Spinal cord (tissue), 10 donors: Measurements from ENCODE around the gene CD52. TPM values are rescaled to one million over a fixed set of nuclear protein-coding genes. Genes with fewer than 3 reads are reported as not detected.
"Not testable (repeated sequence)": the region's sequence is repeated elsewhere in the genome, so short reads cannot be mapped to it uniquely, and the experiment has no call there.

Experiments used
- DNase-seq, 6 donors: peaks; one replicate each; pipeline versions ENCODE4 v3.0.0 to v3.0.0-alpha.2; 2013 to 2015; ENCODE audit warnings: low spot score in 6 of 6, low read depth in 4 of 6
- H3K27ac ChIP-seq: one replicate; pipeline ENCODE4 v1.5.1; 2013; ENCODE audit warnings: low read depth, low read length, control low read depth
- H3K27me3 ChIP-seq: one replicate; pipeline ENCODE4 v1.6.1; 2013; ENCODE audit warnings: low read length; ENCODE audit not compliant: control insufficient read depth, insufficient read depth
- H3K36me3 ChIP-seq: one replicate; pipeline ENCODE4 v1.6.1; 2013; ENCODE audit warnings: low read length; ENCODE audit not compliant: control insufficient read depth, insufficient read depth
- H3K4me1 ChIP-seq: one replicate; pipeline ENCODE4 v1.6.1; 2013; ENCODE audit warnings: low read length; ENCODE audit not compliant: control insufficient read depth, insufficient read depth
- H3K4me3 ChIP-seq: one replicate; pipeline ENCODE4 v1.5.1; 2013; ENCODE audit warnings: low read depth, low read length, control low read depth
- H3K9me3 ChIP-seq: one replicate; pipeline ENCODE4 v1.6.1; 2013; ENCODE audit warnings: low read length; ENCODE audit not compliant: control insufficient read depth, insufficient read depth
- WGBS: methylation state at CpG from one replicate; pipeline ENCODE4 v1.1.5; 2013; ENCODE audit warnings: missing lambda C conversion rate; ENCODE audit not compliant: insufficient coverage; 5-methylcytosine and 5-hydroxymethylcytosine counted together
- polyA plus RNA-seq, 2 donors: library from polyadenylated mRNA; unstranded; fragments of 120-200 nt; gene quantifications; one replicate each; pipeline ENCODE4 v1.2.1, GENCODE V29; 2013; ENCODE audit not compliant: insufficient read length in 2 of 2
- total RNA-seq, 2 donors: library from RNA; depleted of rRNA in 1 of 2; stranded (reverse); fragments of 120-200 nt in 1 of 2; fragments of >200 nt in 1 of 2; gene quantifications; one replicate each; pipeline versions ENCODE4 v1.2.3 to v1.2.4, GENCODE V29; 2013 to 2014
- donor health status: healthy.

Gene CD52
- total and polyA plus RNA-seq, 4 donors, result 0.57 to 1.4 (median 1.2) TPM

- Histone ChIP-seq H3K36me3 (no peaks in the 10 kb centered on the region), H3K4me1 (no peaks in the 10 kb centered on the region), H3K27me3 (peaks cover 2% of the 10 kb centered on the region), H3K4me3 (no peak overlapping the region), H3K9me3 (no peaks in the 10 kb centered on the region), H3K27ac (no peak overlapping the region)
- DNase-seq, result no peak
- 80% methylated on average over 8 of the region's 8 CpGs for whole genome bisulfite sequencing
These were observed 10.8 kb downstream of the CD52 start for GRCh38 chr1:26328597-26328996.

- not testable (repeated sequence) for H3K4me3 ChIP-seq, H3K9me3 ChIP-seq, DNase-seq, H3K4me1 ChIP-seq, H3K36me3 ChIP-seq, H3K27ac ChIP-seq, H3K27me3 ChIP-seq
- no CpG with 5 or more reads among the region's 4 CpGs for WGBS
These were observed 11.6 kb downstream of the CD52 start for GRCh38 chr1:26329380-26329779.

GRCh38 chr1:26330276-26330675 lies 12.5 kb downstream of the CD52 start:
- no peaks in the 10 kb centered on the region for H3K4me1 ChIP-seq
- H3K27ac ChIP-seq, result no peak overlapping the region
- no peak overlapping the region for H3K4me3 ChIP-seq
- no peaks in the 10 kb centered on the region for H3K36me3 ChIP-seq
- H3K9me3 ChIP-seq, result no peaks in the 10 kb centered on the region
- 80% methylated on average over 3 of the region's 5 CpGs for WGBS
- H3K27me3 ChIP-seq, result peaks cover 8% of the 10 kb centered on the region
- no peak for DNase-seq

GRCh38 chr1:26333312-26333711 lies 15.6 kb downstream of the CD52 start:
- DNase-seq, H3K36me3 ChIP-seq, H3K27ac ChIP-seq, H3K9me3 ChIP-seq, H3K4me3 ChIP-seq: not testable (repeated sequence)
- Histone ChIP-seq H3K4me1 (peaks cover 14% of the 10 kb centered on the region), H3K27me3 (peaks cover 27% of the 10 kb centered on the region)
- WGBS, result 100% methylated on average over 1 of the region's 8 CpGs

GRCh38 chr1:26335774-26336476 lies 18.2 kb downstream of the CD52 start:
- DNase-seq, result peak in 2 of 6 donors; percentile 31 to 36
- Histone ChIP-seq H3K27ac (no peak overlapping the region), H3K27me3 (peaks cover 27% of the 10 kb centered on the region), H3K36me3 (no peaks in the 10 kb centered on the region), H3K4me3 (peak overlapping the region; percentile 35), H3K9me3 (no peaks in the 10 kb centered on the region), H3K4me1 (peaks cover 14% of the 10 kb centered on the region)
- 0% methylated on average over 24 of the region's 41 CpGs for WGBS

GRCh38 chr1:26336477-26337205 lies 18.9 kb downstream of the CD52 start:
- Histone ChIP-seq H3K4me1 (peaks cover 14% of the 10 kb centered on the region), H3K27me3 (peaks cover 27% of the 10 kb centered on the region), H3K4me3 (peak overlapping the region; percentile 35), H3K9me3 (no peaks in the 10 kb centered on the region), H3K36me3 (no peaks in the 10 kb centered on the region), H3K27ac (no peak overlapping the region)
- 4% methylated on average over 44 of the region's 52 CpGs for WGBS
- peak in 1 of 6 donors; percentile 67 for DNase-seq

- Histone ChIP-seq H3K27ac (no peak overlapping the region), H3K9me3 (no peaks in the 10 kb centered on the region), H3K4me3 (no peak overlapping the region), H3K36me3 (no peaks in the 10 kb centered on the region), H3K4me1 (peaks cover 14% of the 10 kb centered on the region), H3K27me3 (peaks cover 27% of the 10 kb centered on the region)
- 60% methylated on average over 6 of the region's 7 CpGs for WGBS
- DNase-seq, result no peak
These were observed 19.4 kb downstream of the CD52 start for GRCh38 chr1:26337206-26337535.

- Histone ChIP-seq H3K27ac (no peak overlapping the region), H3K27me3 (peaks cover 27% of the 10 kb centered on the region), H3K4me1 (peaks cover 14% of the 10 kb centered on the region), H3K9me3 (no peaks in the 10 kb centered on the region), H3K4me3 (no peak overlapping the region), H3K36me3 (no peaks in the 10 kb centered on the region)
- no peak for DNase-seq
- WGBS, result 67% methylated on average over 4 of the region's 4 CpGs
These were observed 19.9 kb downstream of the CD52 start for GRCh38 chr1:26337625-26338024.

- 75% methylated on average over 1 of the region's 1 CpG for WGBS
- H3K27me3 ChIP-seq, result peaks cover 24% of the 10 kb centered on the region
These were observed 20.9 kb downstream of the CD52 start for GRCh38 chr1:26338670-26339069.

GRCh38 chr1:26340047-26340481 lies 22.3 kb downstream of the CD52 start:
- H3K4me1 ChIP-seq, result peaks cover 14% of the 10 kb centered on the region
- no peak overlapping the region for H3K27ac ChIP-seq
- H3K36me3 ChIP-seq, result peaks cover 6% of the 10 kb centered on the region
- WGBS, result 64% methylated on average over 2 of the region's 4 CpGs
- H3K4me3 ChIP-seq, result no peak overlapping the region
- no peak for DNase-seq
- H3K9me3 ChIP-seq, result no peaks in the 10 kb centered on the region
- peaks cover 20% of the 10 kb centered on the region for H3K27me3 ChIP-seq

More at GRCh38 chr1:26338670-26339069, 20.9 kb downstream of the CD52 start:
- Histone ChIP-seq H3K4me3 (no peak overlapping the region), H3K27ac (no peak overlapping the region), H3K4me1 (peaks cover 14% of the 10 kb centered on the region), H3K9me3 (no peaks in the 10 kb centered on the region), H3K36me3 (peaks cover under 1% of the 10 kb centered on the region)
- DNase-seq, result no peak
